NCI-H510A treated with DMSO at 0.1 percent for 48 hours (cell line): Measurements from ENCODE around the gene ERBB4.

Experiments used
- DNase-seq: peaks from one replicate; lab custom pipeline; 2025; lab: John Stamatoyannopoulos, UW

The ERBB4 gene

GRCh38 chr2:211923019-211923418 lies 615.6 kb downstream of the ERBB4 start:
- DNase-seq = no peak

- DNase-seq = no peak
Measured at GRCh38 chr2:211903961-211904360, 634.6 kb downstream of the ERBB4 start.

- no peak for DNase-seq
Measured at GRCh38 chr2:211901226-211901846, 637.3 kb downstream of the ERBB4 start.

- DNase-seq = no peak
Measured at GRCh38 chr2:211900518-211900917, 638.1 kb downstream of the ERBB4 start.

- no peak for DNase-seq
Measured at GRCh38 chr2:211900000-211900399, 638.6 kb downstream of the ERBB4 start.

GRCh38 chr2:211898702-211899101 lies 639.9 kb downstream of the ERBB4 start:
- DNase-seq = no peak

GRCh38 chr2:211881449-211881848 lies 657.2 kb downstream of the ERBB4 start:
- DNase-seq = no peak

GRCh38 chr2:211879323-211879722 lies 659.3 kb downstream of the ERBB4 start:
- no peak for DNase-seq

GRCh38 chr2:211877061-211877460 lies 661.5 kb downstream of the ERBB4 start:
- no peak for DNase-seq

GRCh38 chr2:211875488-211875887 lies 663.1 kb downstream of the ERBB4 start:
- no peak for DNase-seq

- DNase-seq = no peak
Measured at GRCh38 chr2:211868996-211869533, 669.5 kb downstream of the ERBB4 start.

GRCh38 chr2:211867845-211868451 lies 670.7 kb downstream of the ERBB4 start:
- peak; percentile 18 for DNase-seq

GRCh38 chr2:211864328-211864727 lies 674.3 kb downstream of the ERBB4 start:
- DNase-seq = no peak

GRCh38 chr2:211860224-211860623 lies 678.4 kb downstream of the ERBB4 start:
- DNase-seq = peak; percentile 35

- no peak for DNase-seq
Measured at GRCh38 chr2:211854832-211855231, 683.8 kb downstream of the ERBB4 start.

GRCh38 chr2:211846714-211847113 lies 691.9 kb downstream of the ERBB4 start:
- no peak for DNase-seq

GRCh38 chr2:211846036-211846400 lies 692.6 kb downstream of the ERBB4 start:
- no peak for DNase-seq

- DNase-seq = no peak
Measured at GRCh38 chr2:211845338-211846035, 693.1 kb downstream of the ERBB4 start.

- DNase-seq = peak; percentile 54
Measured at GRCh38 chr2:211837706-211838105, 700.9 kb downstream of the ERBB4 start.

- DNase-seq = peak; percentile 57
Measured at GRCh38 chr2:211837206-211837605, 701.4 kb downstream of the ERBB4 start.

GRCh38 chr2:211836409-211836808 lies 702.2 kb downstream of the ERBB4 start:
- peak; percentile 92 for DNase-seq

GRCh38 chr2:211835695-211836094 lies 702.9 kb downstream of the ERBB4 start:
- peak; percentile 37 for DNase-seq
